K562 (cell line): ENCODE data around the gene ATXN7L1. TPM values are rescaled to one million over a fixed set of nuclear protein-coding genes. Genes with fewer than 3 reads are reported as not detected.

Experiments used
- CBFA2T3 ChIP-seq: fragments of 450-650 bp; IDR thresholded peaks from 2 replicates; pipeline ENCODE4 v1.6.1; 2017
- CEBPG ChIP-seq, 3 experiments: fragments of 200-800 bp in 1 of 3; sonication (Bioruptor generic) in 1 of 3; sonication (generic) in 1 of 3; formaldehyde crosslinking in 1 of 3; IDR thresholded peaks in 2 of 3; conservative IDR thresholded peaks in 1 of 3; 2 replicates each; pipeline versions ENCODE4 v1.6.1 to v1.8.0; 2016 to 2022; ENCODE audit warnings: missing compliant biosample characterization in 2 of 3, missing genetic modification characterization in 2 of 3, mild to moderate bottlenecking in 1 of 3, missing genetic modification reagents in 1 of 3
- E2F1 ChIP-seq: sonication (generic); formaldehyde crosslinking; IDR thresholded peaks from 2 replicates; pipeline ENCODE4 v1.8.1; 2023; ENCODE audit warnings: mild to moderate bottlenecking, missing genetic modification reagents, moderate library complexity
- ILF3 ChIP-seq: fragments of 450-650 bp; IDR thresholded peaks from 2 replicates; pipeline ENCODE4 v1.6.1; 2018; ENCODE audit warnings: antibody characterized with exemption, mild to moderate bottlenecking, moderate library complexity, borderline replicate concordance
- IRF9 ChIP-seq: fragments of 450-650 bp; IDR thresholded peaks from 2 replicates; pipeline ENCODE4 v1.6.1; 2016; ENCODE audit warnings: missing biosample characterization, missing genetic modification characterization
- NFE2 ChIP-seq: IDR thresholded peaks from 2 replicates; pipeline ENCODE4 v1.6.1; 2014; ENCODE audit warnings: antibody characterized with exemption, low read depth
- PHTF2 ChIP-seq: fragments of 250-450 bp; sonication (Bioruptor Pico); IDR thresholded peaks from 2 replicates; pipeline ENCODE4 v1.5.0; 2021; ENCODE audit warnings: mild to moderate bottlenecking
- RBM39 ChIP-seq: fragments of 200-400 bp; formaldehyde crosslinking; optimal IDR thresholded peaks from 2 replicates; pipeline ENCODE3; 2018; ENCODE audit warnings: low read depth, low read length
- SMAD1 ChIP-seq: fragments of 150-350 bp; IDR thresholded peaks from 2 replicates; pipeline ENCODE4 v1.6.1; 2014; ENCODE audit warnings: low read length, low read depth; ENCODE audit not compliant: partially characterized antibody
- STAT5A ChIP-seq: IDR thresholded peaks from 2 replicates; pipeline ENCODE4 v1.6.1; 2012; ENCODE audit warnings: low read length, inconsistent platforms, borderline replicate concordance
- SUPT5H ChIP-seq: fragments of 450-650 bp; IDR thresholded peaks from 2 replicates; pipeline ENCODE4 v1.6.1; 2016
- ZFP1 ChIP-seq: fragments of 450-650 bp; formaldehyde crosslinking; IDR thresholded peaks from 2 replicates; pipeline ENCODE4 v1.4.0; 2020; ENCODE audit warnings: mild to moderate bottlenecking, mixed read lengths
- ZNF592 ChIP-seq: fragments of 450-650 bp; IDR thresholded peaks from 2 replicates; pipeline ENCODE4 v1.6.1; 2017; ENCODE audit warnings: antibody characterized with exemption, mild to moderate bottlenecking
- polyA plus RNA-seq, 8 experiments: library from polyadenylated mRNA; depleted of rRNA in 4 of 8; stranded (reverse) in 5 of 8; unstranded in 3 of 8; fragments of >200 nt; fragmentation: Nextera tagmentation in 2 of 8; fragmentation: Illumina TruSeq in 1 of 8; extraction: Ambion mirVana in 2 of 8; extraction: Trizol in 1 of 8; gene quantifications; 2 replicates each; pipeline versions ENCODE4 v1.2.1 to v1.2.3, GENCODE V29; 2011 to 2014; ENCODE audit warnings: inconsistent platforms in 1 of 8, missing spikeins in 1 of 8
- total RNA-seq, 7 experiments: library from RNA; depleted of rRNA in 6 of 7; stranded (reverse); fragments of >200 nt in 6 of 7; fragmentation: Illumina TruSeq in 2 of 7; extraction: Trizol in 2 of 7; gene quantifications; 2 replicates each; pipeline versions ENCODE4 v1.2.1 to v1.2.3, GENCODE V29; 2011 to 2021; ENCODE audit warnings: low replicate concordance in 1 of 7

The ATXN7L1 gene
- total and polyA plus RNA-seq, 9 of the 15 experiments (the other 6 are each of a cell fraction or from before 2014, with no cell fraction given), result 6.6 to 13.7 (median 10.7) TPM

- TF ChIP-seq ZFP1 (CRISPR knock-in tag), result no peak
- TF ChIP-seq ILF3, result no peak
- TF ChIP-seq CEBPG (CRISPR knock-in tag; IDR thresholded peaks at IDR 0.05), result no peak
- no peak for TF ChIP-seq CEBPG (tag; conservative IDR thresholded peaks at IDR 0.05 in 1 of 2, IDR thresholded peaks at IDR 0.05 in 1 of 2)
- no peak for TF ChIP-seq E2F1 (CRISPR knock-in tag)
- TF ChIP-seq STAT5A, result no peak
- no peak for TF ChIP-seq NFE2
- no peak for TF ChIP-seq SUPT5H
- no peak for TF ChIP-seq IRF9 (tag)
- no peak for TF ChIP-seq CBFA2T3
- TF ChIP-seq PHTF2 (CRISPR knock-in tag), result no peak
- TF ChIP-seq SMAD1, result no peak
- TF ChIP-seq RBM39, result no peak
- no peak for TF ChIP-seq ZNF592
- TF ChIP-seq, all 486 proteins: peak for 0
Observed at GRCh38 chr7:105808209-105808608, 68.2 kb downstream of the ATXN7L1 start (continued).
